Mesenteric fat pad (tissue), 1 donor: ENCODE measurements around the gene CNTN4. TPM values are rescaled to one million over a fixed set of nuclear protein-coding genes. Genes with fewer than 3 reads are reported as not detected.
"Not testable (repeated sequence)": the region's sequence is repeated elsewhere in the genome, so short reads cannot be mapped to it uniquely, and the experiment has no call there.

ENCODE experiments used
- DNase-seq: peaks from one replicate; pipeline ENCODE4 v3.0.0-alpha.2; 2020; ENCODE audit warnings: low spot score
- total RNA-seq: library from RNA; stranded (reverse); fragmentation: NEBNext Ultra II Directional; extraction: Animal tissue kit (Norgen Biotek cat#: 25700); gene quantifications from one replicate; pipeline ENCODE4 v1.2.1, GENCODE V29; 2021
- donor health status: DM: yes; HTN: yes; CAD: no.

Gene CNTN4
- total RNA-seq, 1 donor from 2014 or later, result 3.8 TPM

- no peak for DNase-seq
These were observed 414.2 kb downstream of the CNTN4 start for GRCh38 chr3:2512881-2513280.

GRCh38 chr3:2513986-2514385, 415.3 kb downstream of the CNTN4 start:
- DNase-seq, result no peak

GRCh38 chr3:2516762-2517441, 418.2 kb downstream of the CNTN4 start:
- no peak for DNase-seq

GRCh38 chr3:2517500-2518172, 419.0 kb downstream of the CNTN4 start:
- no peak for DNase-seq

GRCh38 chr3:2523281-2523836, 424.7 kb downstream of the CNTN4 start:
- no peak for DNase-seq

GRCh38 chr3:2525968-2526367, 427.3 kb downstream of the CNTN4 start:
- DNase-seq, result no peak

- DNase-seq, result no peak
These were observed 428.3 kb downstream of the CNTN4 start for GRCh38 chr3:2526926-2527325.

GRCh38 chr3:2527328-2527727, 428.7 kb downstream of the CNTN4 start:
- DNase-seq, result not testable (repeated sequence)

- not testable (repeated sequence) for DNase-seq
These were observed 436.1 kb downstream of the CNTN4 start for GRCh38 chr3:2534767-2535166.

- no peak for DNase-seq
These were observed 436.5 kb downstream of the CNTN4 start for GRCh38 chr3:2535206-2535605.

GRCh38 chr3:2536575-2536974, 437.9 kb downstream of the CNTN4 start:
- no peak for DNase-seq

- no peak for DNase-seq
These were observed 441.4 kb downstream of the CNTN4 start for GRCh38 chr3:2540115-2540514.

- no peak for DNase-seq
These were observed 444.6 kb downstream of the CNTN4 start for GRCh38 chr3:2543247-2543646.

- DNase-seq, result no peak
These were observed 445.5 kb downstream of the CNTN4 start for GRCh38 chr3:2544212-2544611.

- DNase-seq, result no peak
These were observed 446.1 kb downstream of the CNTN4 start for GRCh38 chr3:2544718-2545117.

- DNase-seq, result no peak
These were observed 448.4 kb downstream of the CNTN4 start for GRCh38 chr3:2547049-2547448.

GRCh38 chr3:2554656-2555055, 456.0 kb downstream of the CNTN4 start:
- no peak for DNase-seq

GRCh38 chr3:2558796-2559195, 460.1 kb downstream of the CNTN4 start:
- DNase-seq, result no peak

GRCh38 chr3:2567451-2567850, 468.8 kb downstream of the CNTN4 start:
- no peak for DNase-seq

GRCh38 chr3:2568156-2568555, 469.5 kb downstream of the CNTN4 start:
- DNase-seq, result no peak

- DNase-seq, result no peak
These were observed 470.3 kb downstream of the CNTN4 start for GRCh38 chr3:2568929-2569328.

- DNase-seq, result no peak
These were observed 478.9 kb downstream of the CNTN4 start for GRCh38 chr3:2577571-2577970.

- DNase-seq, result no peak
These were observed 479.9 kb downstream of the CNTN4 start for GRCh38 chr3:2578560-2578959.
